GM23338 (cell line): ENCODE measurements around the gene ZCCHC24.

Experiments
- CREB1 ChIP-seq: fragments of 250-450 bp; sonication (Bioruptor Pico); IDR thresholded peaks from 2 replicates; pipeline ENCODE4 v1.5.0; 2020; ENCODE audit warnings: low read depth, mild to moderate bottlenecking, moderate library complexity
- CTCF ChIP-seq, 2 experiments: fragments of 200-600 bp in 1 of 2; sonication (generic) in 1 of 2; conservative IDR thresholded peaks; 2 replicates each; pipeline versions ENCODE4 v1.5.1 to v1.6.1; 2016 to 2017; ENCODE audit warnings: antibody characterized with exemption in 2 of 2, low read depth in 2 of 2, mild to moderate bottlenecking in 2 of 2, moderate library complexity in 1 of 2
- ETS1 ChIP-seq: IDR thresholded peaks from 2 replicates; pipeline ENCODE4 v1.6.1; 2016; ENCODE audit warnings: antibody characterized with exemption
- EZH2 ChIP-seq: fragments of 200-600 bp; sonication (generic); IDR thresholded peaks from one replicate; pipeline ENCODE4 v1.8.0; 2017; ENCODE audit warnings: antibody characterized with exemption, mild to moderate bottlenecking, low read depth; ENCODE audit not compliant: unreplicated experiment
- EZH2phosphoT487 ChIP-seq: fragments of 200-600 bp; sonication (generic); IDR thresholded peaks from one replicate; pipeline ENCODE4 v1.8.1; 2018; ENCODE audit warnings: antibody characterized with exemption; ENCODE audit not compliant: unreplicated experiment
- JUNB ChIP-seq: IDR thresholded peaks from one replicate; pipeline ENCODE4 v1.6.1; 2016; ENCODE audit warnings: antibody characterized with exemption; ENCODE audit not compliant: unreplicated experiment
- NANOG ChIP-seq: IDR thresholded peaks from 2 replicates; pipeline ENCODE4 v1.6.1; 2016; ENCODE audit warnings: antibody characterized with exemption, borderline replicate concordance
- POLR2AphosphoS5 ChIP-seq: IDR thresholded peaks from 2 replicates; pipeline ENCODE4 v1.6.1; 2016; ENCODE audit warnings: antibody characterized with exemption, low read depth
- REST ChIP-seq: IDR thresholded peaks from one replicate; pipeline ENCODE4 v1.6.1; 2018; ENCODE audit warnings: antibody characterized with exemption; ENCODE audit not compliant: unreplicated experiment
- STAT1 ChIP-seq: IDR thresholded peaks from one replicate; pipeline ENCODE4 v1.6.1; 2016; ENCODE audit warnings: antibody characterized with exemption; ENCODE audit not compliant: unreplicated experiment
- ZNF114 ChIP-seq: fragments of 250-450 bp; sonication (Bioruptor Pico); IDR thresholded peaks from 2 replicates; pipeline ENCODE4 v1.5.0; 2020; ENCODE audit warnings: mild to moderate bottlenecking, moderate library complexity
- ZNF331 ChIP-seq: fragments of 250-450 bp; sonication (Bioruptor Pico); IDR thresholded peaks from 2 replicates; pipeline ENCODE4 v1.5.0; 2020; ENCODE audit warnings: low read depth, mild to moderate bottlenecking, moderate library complexity
- ZNF462 ChIP-seq: fragments of 250-450 bp; sonication (Bioruptor Pico); IDR thresholded peaks from 2 replicates; pipeline ENCODE4 v1.5.0; 2020; ENCODE audit warnings: mild to moderate bottlenecking, moderate library complexity

- TF ChIP-seq CTCF (conservative IDR thresholded peaks at IDR 0.05; ENCODE audit: low read depth in 2 of 2) (no peak), REST (no peak), POLR2AphosphoS5 (no peak), EZH2 (no peak), EZH2phosphoT487 (no peak), ZNF331 (CRISPR knock-in tag) (no peak), ETS1 (no peak), ZNF462 (CRISPR knock-in tag) (no peak), CREB1 (CRISPR knock-in tag) (no peak), STAT1 (no peak), JUNB (no peak), ZNF114 (no peak), NANOG (no peak)
Measured at GRCh38 chr10:79350407-79351154, 94.8 kb downstream of the ZCCHC24 start.
